ENCODE measurements around the gene RSRC1. TPM values are rescaled to one million over a fixed set of nuclear protein-coding genes. Genes with fewer than 3 reads are reported as not detected.

The RSRC1 gene
- total and polyA plus RNA-seq, 3 experiments from 2014 or later = 32.9 to 43.3 (median 35.4) TPM

- Histone ChIP-seq H3K4me1 (ENCODE audit: insufficient read depth, low read length) (no peaks in the 10 kb centered on the region), H3K4me3 (ENCODE audit: low read length) (no peak overlapping the region), H3K27me3 (ENCODE audit: insufficient read depth, low read length, poor library complexity, severe bottlenecking) (no peaks in the 10 kb centered on the region), H3K36me3 (ENCODE audit: insufficient read depth, low read length) (no peaks in the 10 kb centered on the region), H3K9me3 (ENCODE audit: low read length) (no peaks in the 10 kb centered on the region), H3K27ac (ENCODE audit: low read depth, low read length) (no peak overlapping the region)
- H3K4me1 Mint-ChIP-seq = no peaks in the 10 kb centered on the region
- no peak for DNase-seq
- H3K36me3 Mint-ChIP-seq = no peaks in the 10 kb centered on the region
- no peak overlapping the region for H3K27ac Mint-ChIP-seq
- H3K4me3 Mint-ChIP-seq = no peak overlapping the region
- no peaks in the 10 kb centered on the region for H3K27me3 Mint-ChIP-seq
- no peaks in the 10 kb centered on the region for H3K9me3 Mint-ChIP-seq
- POLR2A ChIA-PET = no interaction called here
- CTCF ChIA-PET = no interaction called here
These were observed 321.9 kb downstream of the RSRC1 start for GRCh38 chr3:158431829-158432228.

- H3K27ac Mint-ChIP-seq = no peak overlapping the region
- peak in 1 of 5 donors; percentile 12 for DNase-seq
- CTCF ChIA-PET = interaction anchor here (1.0 to 1.6 kb wide), 4 partner anchors 817 to 828 kb away, joined by 3 to 5 read pairs (median 4); no protein-coding TSS in a partner anchor
- no peak overlapping the region for H3K27ac ChIP-seq (ENCODE audit: low read depth, low read length)
- peaks cover 0 to 1% of the 10 kb centered on the region in 2 donors for H3K27me3 Mint-ChIP-seq
- peaks cover 0 to 4% (median 2%) of the 10 kb centered on the region in 5 donors for H3K9me3 Mint-ChIP-seq
- no peaks in the 10 kb centered on the region for H3K9me3 ChIP-seq (ENCODE audit: low read length)
- peaks cover 2 to 16% (median 3%) of the 10 kb centered on the region in 3 donors for H3K36me3 Mint-ChIP-seq
- H3K36me3 ChIP-seq (ENCODE audit: insufficient read depth, low read length) = no peaks in the 10 kb centered on the region
- H3K4me3 ChIP-seq (ENCODE audit: low read length) = no peak overlapping the region
- H3K27me3 ChIP-seq (ENCODE audit: insufficient read depth, low read length, poor library complexity, severe bottlenecking) = no peaks in the 10 kb centered on the region
- H3K4me1 Mint-ChIP-seq = no peaks in the 10 kb centered on the region
- H3K4me3 Mint-ChIP-seq = no peak overlapping the region
- POLR2A ChIA-PET = interaction anchor here (0.6 kb wide), 1 partner anchor 21 kb away, joined by 15 read pairs; no protein-coding TSS in a partner anchor
- no peaks in the 10 kb centered on the region for H3K4me1 ChIP-seq (ENCODE audit: insufficient read depth, low read length)
These were observed 324.6 kb downstream of the RSRC1 start for GRCh38 chr3:158434412-158435038.

- ChIA-PET CTCF (no interaction called here), POLR2A (no interaction called here)
- no peaks in the 10 kb centered on the region for H3K4me1 ChIP-seq (ENCODE audit: insufficient read depth, low read length)
- no peaks in the 10 kb centered on the region for H3K27me3 Mint-ChIP-seq
- H3K4me3 Mint-ChIP-seq = no peak overlapping the region
- H3K4me1 Mint-ChIP-seq = no peaks in the 10 kb centered on the region
- H3K27me3 ChIP-seq (ENCODE audit: insufficient read depth, low read length, poor library complexity, severe bottlenecking) = no peaks in the 10 kb centered on the region
- H3K9me3 Mint-ChIP-seq = peaks cover 0 to 5% (median 0%) of the 10 kb centered on the region in 5 donors
- no peaks in the 10 kb centered on the region for H3K9me3 ChIP-seq (ENCODE audit: low read length)
- H3K36me3 ChIP-seq (ENCODE audit: insufficient read depth, low read length) = no peaks in the 10 kb centered on the region
- no peak overlapping the region for H3K27ac Mint-ChIP-seq
- H3K36me3 Mint-ChIP-seq = peaks cover 2 to 19% (median 2%) of the 10 kb centered on the region in 3 donors
- no peak for DNase-seq
- H3K4me3 ChIP-seq (ENCODE audit: low read length) = no peak overlapping the region
- H3K27ac ChIP-seq (ENCODE audit: low read depth, low read length) = no peak overlapping the region
These were observed 333.7 kb downstream of the RSRC1 start for GRCh38 chr3:158443632-158444031.

DNA sequence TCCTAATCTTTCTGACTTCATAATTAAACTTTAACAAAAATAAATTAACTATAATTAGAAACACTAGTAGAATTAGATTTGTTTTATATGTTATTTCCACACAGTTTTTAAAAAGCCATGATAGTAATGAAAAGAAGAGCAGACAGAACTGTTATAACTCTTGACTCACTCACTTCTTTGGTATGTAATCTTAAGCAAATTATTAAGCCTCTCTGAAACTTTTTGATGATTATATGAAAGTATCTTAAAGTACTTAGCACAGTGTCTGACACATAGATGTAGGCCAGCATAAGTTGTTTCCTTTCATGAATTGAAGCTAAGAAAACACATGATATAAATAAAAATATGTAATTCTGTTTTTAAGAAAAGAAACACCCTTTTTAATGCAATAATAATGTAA, 337.5 kb downstream of the RSRC1 start:
- Histone ChIP-seq H3K4me1 (ENCODE audit: insufficient read depth, low read length) (no peaks in the 10 kb centered on the region), H3K27me3 (ENCODE audit: insufficient read depth, low read length, poor library complexity, severe bottlenecking) (no peaks in the 10 kb centered on the region), H3K36me3 (ENCODE audit: insufficient read depth, low read length) (no peaks in the 10 kb centered on the region), H3K4me3 (ENCODE audit: low read length) (no peak overlapping the region), H3K9me3 (ENCODE audit: low read length) (no peaks in the 10 kb centered on the region), H3K27ac (ENCODE audit: low read depth, low read length) (no peak overlapping the region)
- no peak for DNase-seq
- Mint-ChIP-seq H3K27me3 (no peaks in the 10 kb centered on the region), H3K4me1 (no peaks in the 10 kb centered on the region), H3K36me3 (peaks cover 0 to 7% (median under 1%) of the 10 kb centered on the region in 3 donors), H3K27ac (no peak overlapping the region), H3K9me3 (peaks cover 0 to 3% (median 0%) of the 10 kb centered on the region in 5 donors), H3K4me3 (no peak overlapping the region)
- ChIA-PET CTCF (no interaction called here), POLR2A (no interaction called here)

- Mint-ChIP-seq H3K4me3 (no peak overlapping the region), H3K4me1 (no peaks in the 10 kb centered on the region), H3K36me3 (peaks cover 0 to 9% (median 4%) of the 10 kb centered on the region in 3 donors), H3K9me3 (no peaks in the 10 kb centered on the region), H3K27me3 (no peaks in the 10 kb centered on the region), H3K27ac (no peak overlapping the region)
- DNase-seq = no peak
- ChIA-PET CTCF (no interaction called here), POLR2A (no interaction called here)
- Histone ChIP-seq H3K4me1 (ENCODE audit: insufficient read depth, low read length) (no peaks in the 10 kb centered on the region), H3K27ac (ENCODE audit: low read depth, low read length) (no peak overlapping the region), H3K36me3 (ENCODE audit: insufficient read depth, low read length) (no peaks in the 10 kb centered on the region), H3K4me3 (ENCODE audit: low read length) (no peak overlapping the region), H3K9me3 (ENCODE audit: low read length) (no peaks in the 10 kb centered on the region), H3K27me3 (ENCODE audit: insufficient read depth, low read length, poor library complexity, severe bottlenecking) (no peaks in the 10 kb centered on the region)
These were observed 341.6 kb downstream of the RSRC1 start for GRCh38 chr3:158451405-158452055.

DNA sequence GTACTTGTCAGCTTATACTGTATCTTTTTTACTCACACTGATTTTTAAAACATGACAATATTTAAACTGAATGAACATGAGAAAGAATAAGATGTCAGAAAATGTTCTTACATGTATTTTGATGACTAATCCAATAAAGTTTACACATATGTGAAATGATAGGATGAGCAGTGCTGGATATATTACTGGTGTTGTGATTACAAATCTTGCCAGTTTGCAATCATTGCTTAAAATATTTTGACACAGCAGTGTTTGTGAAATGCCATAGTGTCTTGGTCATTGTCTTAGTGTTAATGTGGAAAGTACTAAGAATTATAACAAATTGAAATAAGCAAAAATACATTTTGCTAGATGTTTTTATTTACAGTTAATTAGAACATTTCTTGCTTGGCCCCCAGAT, 342.4 kb downstream of the RSRC1 start:
- peaks cover 0 to 9% (median 4%) of the 10 kb centered on the region in 3 donors for H3K36me3 Mint-ChIP-seq
- H3K4me3 Mint-ChIP-seq = no peak overlapping the region
- ChIA-PET POLR2A (no interaction called here), CTCF (no interaction called here)
- Histone ChIP-seq H3K27ac (ENCODE audit: low read depth, low read length) (no peak overlapping the region), H3K4me3 (ENCODE audit: low read length) (no peak overlapping the region), H3K27me3 (ENCODE audit: insufficient read depth, low read length, poor library complexity, severe bottlenecking) (no peaks in the 10 kb centered on the region), H3K36me3 (ENCODE audit: insufficient read depth, low read length) (no peaks in the 10 kb centered on the region), H3K4me1 (ENCODE audit: insufficient read depth, low read length) (no peaks in the 10 kb centered on the region), H3K9me3 (ENCODE audit: low read length) (no peaks in the 10 kb centered on the region)
- no peaks in the 10 kb centered on the region for H3K4me1 Mint-ChIP-seq
- no peak overlapping the region for H3K27ac Mint-ChIP-seq
- H3K9me3 Mint-ChIP-seq = no peaks in the 10 kb centered on the region
- no peak for DNase-seq
- no peaks in the 10 kb centered on the region for H3K27me3 Mint-ChIP-seq

- no peaks in the 10 kb centered on the region for H3K9me3 ChIP-seq (ENCODE audit: low read length)
- POLR2A ChIA-PET = no interaction called here
- H3K36me3 ChIP-seq (ENCODE audit: insufficient read depth, low read length) = no peaks in the 10 kb centered on the region
- Mint-ChIP-seq H3K4me1 (no peaks in the 10 kb centered on the region), H3K9me3 (no peaks in the 10 kb centered on the region), H3K4me3 (no peak overlapping the region), H3K36me3 (peaks cover 0 to 9% (median 4%) of the 10 kb centered on the region in 3 donors), H3K27me3 (no peaks in the 10 kb centered on the region), H3K27ac (no peak overlapping the region)
- no peak overlapping the region for H3K4me3 ChIP-seq (ENCODE audit: low read length)
- no peak overlapping the region for H3K27ac ChIP-seq (ENCODE audit: low read depth, low read length)
- H3K27me3 ChIP-seq (ENCODE audit: insufficient read depth, low read length, poor library complexity, severe bottlenecking) = no peaks in the 10 kb centered on the region
- H3K4me1 ChIP-seq (ENCODE audit: insufficient read depth, low read length) = no peaks in the 10 kb centered on the region
- DNase-seq = no peak
- CTCF ChIA-PET = no interaction called here
These were observed 343.1 kb downstream of the RSRC1 start for GRCh38 chr3:158453004-158453403.

DNA sequence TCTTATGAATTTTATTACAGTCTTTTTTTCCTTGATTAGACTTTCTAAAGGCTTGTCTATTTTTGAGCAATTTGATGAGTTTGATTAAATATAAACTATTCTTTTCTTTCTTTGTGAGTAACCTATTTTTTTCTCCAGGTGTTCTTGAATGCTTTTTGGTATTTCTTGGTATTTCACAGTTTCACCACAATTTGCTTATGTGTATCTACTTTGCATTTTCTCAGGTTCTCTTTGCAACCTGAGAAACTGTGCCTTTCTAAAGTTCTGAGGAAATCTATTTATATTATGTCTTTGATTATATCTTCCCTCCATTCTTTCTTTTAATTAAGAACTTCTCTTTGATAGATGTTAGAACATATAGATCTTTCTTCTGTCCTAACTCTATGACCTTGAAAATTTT, 344.0 kb downstream of the RSRC1 start:
- no peaks in the 10 kb centered on the region for H3K9me3 Mint-ChIP-seq
- DNase-seq = no peak
- POLR2A ChIA-PET = no interaction called here
- no peak overlapping the region for H3K27ac Mint-ChIP-seq
- no peaks in the 10 kb centered on the region for H3K4me1 ChIP-seq (ENCODE audit: insufficient read depth, low read length)
- CTCF ChIA-PET = no interaction called here
- H3K27me3 Mint-ChIP-seq = no peaks in the 10 kb centered on the region
- H3K27me3 ChIP-seq (ENCODE audit: insufficient read depth, low read length, poor library complexity, severe bottlenecking) = no peaks in the 10 kb centered on the region
- H3K27ac ChIP-seq (ENCODE audit: low read depth, low read length) = no peak overlapping the region
- H3K4me3 Mint-ChIP-seq = no peak overlapping the region
- no peak overlapping the region for H3K4me3 ChIP-seq (ENCODE audit: low read length)
- H3K36me3 Mint-ChIP-seq = peaks cover 0 to 9% (median 4%) of the 10 kb centered on the region in 3 donors
- no peaks in the 10 kb centered on the region for H3K36me3 ChIP-seq (ENCODE audit: insufficient read depth, low read length)
- no peaks in the 10 kb centered on the region for H3K4me1 Mint-ChIP-seq
- no peaks in the 10 kb centered on the region for H3K9me3 ChIP-seq (ENCODE audit: low read length)
